SJCRH30 (cell line): ENCODE measurements around the gene MIAT. TPM values are rescaled to one million over a fixed set of nuclear protein-coding genes. Genes with fewer than 3 reads are reported as not detected.

Source experiments
- DNase-seq, 2 experiments: peaks; one replicate each; pipeline ENCODE4 v3.0.0-alpha.2; 2015 to 2020
- H3K27ac ChIP-seq: fragments of 250-450 bp; sonication (Bioruptor Pico); 2 replicates; pipeline ENCODE4 v1.5.1; 2020; ENCODE audit warnings: mild to moderate bottlenecking, moderate library complexity
- H3K27me3 ChIP-seq: fragments of 250-450 bp; sonication (Bioruptor Pico); 2 replicates; pipeline ENCODE4 v1.5.1; 2020; ENCODE audit warnings: mild to moderate bottlenecking, moderate library complexity
- H3K36me3 ChIP-seq: fragments of 250-450 bp; sonication (Bioruptor Pico); 2 replicates; pipeline ENCODE4 v1.5.1; 2020; ENCODE audit warnings: mild to moderate bottlenecking, moderate library complexity
- H3K4me1 ChIP-seq: fragments of 250-450 bp; sonication (Bioruptor Pico); 2 replicates; pipeline ENCODE4 v1.5.1; 2020; ENCODE audit warnings: mild to moderate bottlenecking, moderate library complexity
- H3K4me3 ChIP-seq: fragments of 250-450 bp; sonication (Bioruptor Pico); 2 replicates; pipeline ENCODE4 v1.5.1; 2020; ENCODE audit warnings: mild to moderate bottlenecking, moderate library complexity
- H3K9me3 ChIP-seq: fragments of 250-450 bp; sonication (Bioruptor Pico); replicated peaks from 2 replicates; pipeline ENCODE4 v1.5.1; 2020; ENCODE audit warnings: mild to moderate bottlenecking, moderate library complexity
- total RNA-seq: library from RNA; depleted of rRNA; stranded (reverse); fragments of >200 nt; shearing (Covaris generic); gene quantifications from 2 replicates; pipeline ENCODE4 v1.2.3, GENCODE V29; 2014

Gene MIAT
- total RNA-seq, 1 experiment from 2014 or later = 1.9 TPM

DNA sequence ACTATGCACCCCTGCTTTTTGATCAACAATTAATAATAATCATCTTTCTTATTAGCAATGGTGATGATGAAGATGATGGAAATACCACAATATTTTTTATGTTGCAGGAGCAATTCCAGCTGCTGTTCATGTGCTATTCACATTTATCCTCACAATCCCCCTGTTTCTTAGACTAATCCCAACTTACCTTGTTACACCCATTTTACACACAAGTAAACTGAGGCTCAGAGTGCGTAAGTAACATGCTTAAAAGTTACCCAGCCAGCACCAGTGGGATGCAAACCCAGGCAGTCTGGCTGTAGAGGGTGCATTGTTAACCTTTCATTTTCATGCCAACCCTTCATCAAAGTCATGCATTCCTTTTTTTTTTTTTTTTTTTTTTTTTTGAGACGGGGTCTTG lies 37.2 kb upstream of the MIAT start:
- no peak overlapping the region for H3K27ac ChIP-seq
- no peaks in the 10 kb centered on the region for H3K36me3 ChIP-seq
- no peak for DNase-seq
- no peak overlapping the region for H3K4me3 ChIP-seq
- peaks cover 6% of the 10 kb centered on the region for H3K27me3 ChIP-seq
- no peaks in the 10 kb centered on the region for H3K9me3 ChIP-seq
- peaks cover 12% of the 10 kb centered on the region for H3K4me1 ChIP-seq

DNA sequence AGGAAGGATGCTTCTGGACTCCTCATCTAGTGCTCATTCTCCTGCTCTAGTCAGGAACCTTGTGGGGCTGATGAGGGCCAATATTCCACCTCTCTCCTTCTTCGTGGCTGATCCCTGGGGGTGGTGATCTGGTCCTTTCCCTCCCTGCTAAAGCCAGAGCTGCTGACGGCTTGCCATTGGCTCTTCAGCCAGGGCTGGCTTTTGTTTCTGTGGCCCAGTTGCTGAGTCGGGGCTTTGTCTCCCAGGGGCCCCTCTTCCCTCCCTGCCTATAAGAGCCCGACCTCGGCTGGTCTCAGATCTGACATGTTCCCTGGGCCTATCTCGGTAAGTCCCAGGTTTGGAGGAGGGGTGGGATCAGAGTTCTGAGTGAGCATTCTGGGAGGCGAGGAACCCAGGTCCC lies 35.7 kb upstream of the MIAT start, which contains the start of gene CRYBA4:
Gene CRYBA4, plus strand, starts transcription at position 301 of the 400 bp plus-strand sequence. CDS start 634 bp downstream, outside the sequence.
- Histone ChIP-seq H3K9me3 (no peaks in the 10 kb centered on the region), H3K27ac (no peak within 1 kb of the TSS), H3K4me1 (peaks cover 8% of the 10 kb centered on the region), H3K4me3 (no peak within 1 kb of the TSS), H3K36me3 (no peaks in the 10 kb centered on the region), H3K27me3 (peaks cover 6% of the 10 kb centered on the region)
- DNase-seq = no peak

DNA sequence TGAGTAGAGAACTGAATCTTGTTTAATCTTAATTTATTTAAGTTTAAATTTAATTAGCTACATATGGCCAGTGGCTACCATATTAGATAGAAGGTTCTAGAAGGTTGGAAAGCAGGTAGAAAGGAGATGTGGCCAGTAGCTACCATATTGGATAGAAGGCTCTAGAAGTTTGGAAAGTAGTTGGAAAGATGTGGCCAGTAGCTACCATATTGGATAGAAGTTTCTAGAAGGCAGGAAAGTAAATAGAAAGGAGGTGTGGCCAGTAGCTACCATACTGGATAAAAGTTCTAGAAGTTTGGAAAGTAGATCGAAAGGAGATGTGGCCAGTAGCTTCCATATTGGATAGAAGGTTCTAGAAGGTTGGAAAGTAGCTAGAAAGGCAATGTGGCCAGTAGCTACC lies 33.4 kb upstream of the MIAT start:
- Histone ChIP-seq H3K27me3 (peaks cover 6% of the 10 kb centered on the region), H3K36me3 (no peaks in the 10 kb centered on the region), H3K9me3 (no peaks in the 10 kb centered on the region), H3K4me3 (no peak overlapping the region), H3K4me1 (no peaks in the 10 kb centered on the region), H3K27ac (no peak overlapping the region)
- DNase-seq = no peak

DNA sequence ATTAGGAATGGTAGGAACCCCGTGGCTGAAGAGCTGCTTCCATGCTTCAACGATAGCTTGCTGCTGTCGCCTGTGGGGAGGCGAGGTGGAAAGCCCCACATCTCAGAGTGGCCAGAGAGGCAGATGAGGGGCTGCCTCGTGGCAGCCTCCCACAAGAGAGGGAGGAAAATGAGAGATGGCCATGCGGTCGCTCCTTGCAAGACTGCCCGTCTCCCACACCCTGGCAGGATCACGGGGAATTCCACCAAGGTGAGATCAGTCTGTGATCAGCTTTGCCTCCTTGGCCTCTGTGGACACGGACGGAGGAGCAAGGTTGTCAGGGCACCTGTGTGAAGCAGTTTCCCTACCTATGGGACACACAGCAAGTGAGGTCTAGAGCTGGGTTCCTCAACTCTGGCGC lies 32.6 kb upstream of the MIAT start:
- no peaks in the 10 kb centered on the region for H3K4me1 ChIP-seq
- no peak overlapping the region for H3K27ac ChIP-seq
- H3K9me3 ChIP-seq = no peaks in the 10 kb centered on the region
- H3K27me3 ChIP-seq = peaks cover 6% of the 10 kb centered on the region
- H3K4me3 ChIP-seq = no peak overlapping the region
- no peak for DNase-seq
- no peaks in the 10 kb centered on the region for H3K36me3 ChIP-seq

DNA sequence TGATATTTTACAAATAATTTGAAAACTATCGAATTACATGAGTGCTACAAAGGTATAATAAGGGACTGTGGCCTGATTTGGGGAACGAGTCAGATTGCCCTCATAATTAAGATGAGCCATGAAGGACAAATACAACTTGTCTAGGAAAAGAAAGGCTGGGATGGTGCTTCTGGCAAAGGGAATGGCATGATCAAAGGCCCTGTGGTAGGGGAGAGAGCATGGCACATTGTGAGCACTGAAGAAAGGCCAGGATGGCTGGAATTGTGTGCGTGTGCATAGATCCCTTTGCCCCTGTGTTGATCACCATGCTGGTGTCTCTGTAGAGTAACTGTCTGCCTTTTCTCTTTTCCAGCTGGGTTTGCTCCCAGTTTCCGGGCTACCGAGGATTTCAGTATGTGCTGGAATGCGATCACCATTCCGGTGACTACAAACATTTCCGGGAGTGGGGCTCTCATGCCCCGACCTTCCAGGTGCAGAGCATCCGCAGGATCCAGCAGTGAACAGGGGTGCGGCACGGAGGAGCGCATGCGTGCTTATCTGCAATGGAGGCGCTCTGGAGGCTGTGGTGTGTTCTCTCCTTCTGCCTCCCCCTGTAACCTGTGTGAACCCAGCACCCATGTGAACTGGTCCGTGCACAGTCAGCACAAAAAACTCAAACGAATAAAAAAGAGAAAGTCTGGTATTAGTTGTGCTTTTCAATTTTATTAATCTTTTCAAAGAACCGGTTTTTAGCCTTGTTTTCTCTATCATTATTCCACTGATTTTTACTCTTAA lies 27.2 kb upstream of the MIAT start:
- no peaks in the 10 kb centered on the region for H3K36me3 ChIP-seq
- H3K27ac ChIP-seq = no peak overlapping the region
- no peak for DNase-seq
- H3K27me3 ChIP-seq = no peaks in the 10 kb centered on the region
- no peaks in the 10 kb centered on the region for H3K9me3 ChIP-seq
- no peaks in the 10 kb centered on the region for H3K4me1 ChIP-seq
- H3K4me3 ChIP-seq = no peak overlapping the region

DNA sequence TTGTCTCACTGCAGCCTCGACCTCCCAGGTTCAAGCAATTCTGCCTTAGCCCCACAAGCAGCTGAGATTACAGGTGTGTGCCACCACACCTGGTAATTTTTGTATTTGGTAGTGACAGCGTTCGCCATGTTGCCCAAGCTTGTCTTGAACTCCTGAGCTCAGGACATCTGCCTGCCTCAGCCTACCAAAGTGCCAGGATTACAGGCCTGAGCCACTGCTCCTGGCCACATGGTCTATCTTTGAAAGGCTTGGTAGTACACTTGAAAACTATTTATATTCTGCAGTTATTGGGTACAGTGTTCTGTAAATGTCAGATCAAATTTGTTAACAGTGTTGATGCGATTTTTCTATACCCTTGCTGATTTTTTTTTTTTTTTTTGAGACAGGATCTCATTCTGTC lies 26.1 kb upstream of the MIAT start:
- no peak for DNase-seq
- Histone ChIP-seq H3K4me1 (no peaks in the 10 kb centered on the region), H3K27ac (no peak overlapping the region), H3K36me3 (no peaks in the 10 kb centered on the region), H3K4me3 (no peak overlapping the region), H3K9me3 (no peaks in the 10 kb centered on the region), H3K27me3 (no peaks in the 10 kb centered on the region)

DNA sequence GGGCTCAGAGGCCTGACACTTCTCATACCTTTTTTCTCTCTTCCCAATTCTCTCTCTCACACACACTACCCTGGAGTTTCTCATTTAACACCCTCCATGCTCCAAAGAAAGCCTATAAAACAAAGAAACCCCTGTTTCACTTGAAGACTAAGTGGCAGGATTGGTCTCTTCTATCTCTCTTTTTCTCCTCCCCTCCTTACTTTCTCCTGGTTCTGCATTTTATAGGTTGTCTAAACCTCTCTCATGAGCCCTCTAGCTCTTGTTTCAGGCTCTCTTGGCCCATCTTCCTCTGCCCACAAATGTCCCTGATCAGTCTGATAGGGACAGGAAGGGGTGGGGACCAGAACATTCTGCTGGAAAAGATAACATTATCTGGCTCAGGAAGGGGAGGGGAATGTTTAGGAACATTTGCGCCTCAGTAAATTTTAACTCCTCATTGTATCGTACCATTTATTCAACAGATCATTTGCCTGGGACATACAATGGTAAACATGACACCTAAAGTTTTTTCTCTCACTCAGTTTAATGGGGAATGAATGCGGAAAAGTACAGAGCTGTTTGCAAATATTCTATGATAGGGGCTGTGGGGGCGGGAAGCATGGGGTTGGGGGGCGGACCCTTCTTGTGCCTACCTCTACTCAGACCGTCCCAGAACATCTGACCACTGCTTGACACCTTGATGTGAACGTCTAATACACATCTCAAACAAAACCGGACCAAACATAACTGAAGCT lies 24.8 kb upstream of the MIAT start:
- H3K36me3 ChIP-seq = no peaks in the 10 kb centered on the region
- no peaks in the 10 kb centered on the region for H3K9me3 ChIP-seq
- H3K4me3 ChIP-seq = no peak overlapping the region
- no peaks in the 10 kb centered on the region for H3K27me3 ChIP-seq
- H3K27ac ChIP-seq = no peak overlapping the region
- DNase-seq = no peak
- no peaks in the 10 kb centered on the region for H3K4me1 ChIP-seq

DNA sequence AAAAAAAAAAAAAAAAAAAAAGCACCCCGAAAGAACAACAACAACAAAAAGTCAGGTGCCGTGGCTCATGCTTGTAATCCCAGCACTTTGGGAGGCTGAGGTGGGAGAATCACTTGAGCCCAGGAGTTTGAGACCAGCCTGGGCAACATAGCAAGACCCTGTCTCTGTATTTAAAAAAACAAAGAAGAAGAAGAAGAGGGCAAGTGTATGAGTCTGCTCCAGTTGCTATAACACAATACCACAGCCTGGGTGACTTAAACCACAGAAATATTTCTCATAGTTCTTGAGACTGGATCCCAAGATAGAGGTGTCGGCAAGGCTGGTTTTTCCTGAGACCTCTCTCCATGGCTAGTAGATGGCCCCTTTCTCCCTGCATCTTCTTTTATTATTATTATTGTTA lies 23.2 kb upstream of the MIAT start:
- Histone ChIP-seq H3K27ac (no peak overlapping the region), H3K9me3 (no peaks in the 10 kb centered on the region), H3K4me1 (no peaks in the 10 kb centered on the region), H3K4me3 (no peak overlapping the region), H3K36me3 (no peaks in the 10 kb centered on the region), H3K27me3 (0 out of 2 replicates have a peak, but pooled peaks cover 3% of the 10 kb centered on the region)
- DNase-seq = no peak

DNA sequence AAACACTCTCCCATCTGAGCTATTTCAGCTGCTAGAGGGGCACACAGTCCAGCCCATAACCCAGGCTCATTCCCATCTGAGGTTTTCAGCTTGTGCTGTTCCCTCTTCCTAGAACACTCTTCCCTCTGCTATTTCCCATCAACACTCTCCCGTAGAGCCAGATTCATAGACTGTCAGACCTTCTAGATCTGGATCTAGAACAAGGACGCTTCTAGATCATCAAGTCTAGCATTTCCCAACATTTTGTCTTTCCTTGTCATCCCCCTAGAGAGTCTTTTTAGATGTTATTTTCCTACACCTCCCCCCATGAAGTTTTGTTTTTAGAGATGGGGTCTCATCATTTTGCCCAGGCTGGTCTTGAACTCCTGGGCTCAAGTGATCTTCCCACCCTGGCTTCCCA lies 22.3 kb upstream of the MIAT start:
- H3K9me3 ChIP-seq = no peaks in the 10 kb centered on the region
- H3K4me1 ChIP-seq = no peaks in the 10 kb centered on the region

DNA sequence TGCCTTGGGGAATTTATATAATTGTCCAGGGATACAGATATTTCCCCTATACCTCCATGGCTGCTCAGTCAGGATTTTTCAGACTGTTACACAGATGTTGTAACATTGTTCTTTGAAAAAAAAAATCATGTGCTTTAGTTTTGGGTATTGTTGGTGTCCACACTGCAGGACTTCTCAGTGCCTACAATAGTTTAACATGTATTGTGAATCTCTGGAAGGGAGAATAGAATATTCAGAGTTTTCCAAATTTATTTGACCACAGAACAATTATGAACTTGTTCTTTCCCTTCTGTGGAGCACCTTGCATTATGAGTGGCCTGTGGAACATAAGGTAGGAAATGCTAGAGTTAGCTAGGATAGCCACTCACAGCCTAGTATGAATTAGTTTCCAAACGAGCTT lies 21.1 kb upstream of the MIAT start:
- H3K27me3 ChIP-seq = 0 out of 2 replicates have a peak, but pooled peaks cover 3% of the 10 kb centered on the region
- no peaks in the 10 kb centered on the region for H3K9me3 ChIP-seq
- H3K27ac ChIP-seq = no peak overlapping the region
- no peak for DNase-seq
- 0 out of 2 replicates have a peak, but pooled peaks cover 3% of the 10 kb centered on the region for H3K4me1 ChIP-seq
- H3K36me3 ChIP-seq = no peaks in the 10 kb centered on the region
- no peak overlapping the region for H3K4me3 ChIP-seq

More for the DNA sequence above, 22.3 kb upstream of the MIAT start:
- no peaks in the 10 kb centered on the region for H3K36me3 ChIP-seq
- no peak overlapping the region for H3K4me3 ChIP-seq
- H3K27me3 ChIP-seq = 0 out of 2 replicates have a peak, but pooled peaks cover 3% of the 10 kb centered on the region
- DNase-seq = no peak
- no peak overlapping the region for H3K27ac ChIP-seq

DNA sequence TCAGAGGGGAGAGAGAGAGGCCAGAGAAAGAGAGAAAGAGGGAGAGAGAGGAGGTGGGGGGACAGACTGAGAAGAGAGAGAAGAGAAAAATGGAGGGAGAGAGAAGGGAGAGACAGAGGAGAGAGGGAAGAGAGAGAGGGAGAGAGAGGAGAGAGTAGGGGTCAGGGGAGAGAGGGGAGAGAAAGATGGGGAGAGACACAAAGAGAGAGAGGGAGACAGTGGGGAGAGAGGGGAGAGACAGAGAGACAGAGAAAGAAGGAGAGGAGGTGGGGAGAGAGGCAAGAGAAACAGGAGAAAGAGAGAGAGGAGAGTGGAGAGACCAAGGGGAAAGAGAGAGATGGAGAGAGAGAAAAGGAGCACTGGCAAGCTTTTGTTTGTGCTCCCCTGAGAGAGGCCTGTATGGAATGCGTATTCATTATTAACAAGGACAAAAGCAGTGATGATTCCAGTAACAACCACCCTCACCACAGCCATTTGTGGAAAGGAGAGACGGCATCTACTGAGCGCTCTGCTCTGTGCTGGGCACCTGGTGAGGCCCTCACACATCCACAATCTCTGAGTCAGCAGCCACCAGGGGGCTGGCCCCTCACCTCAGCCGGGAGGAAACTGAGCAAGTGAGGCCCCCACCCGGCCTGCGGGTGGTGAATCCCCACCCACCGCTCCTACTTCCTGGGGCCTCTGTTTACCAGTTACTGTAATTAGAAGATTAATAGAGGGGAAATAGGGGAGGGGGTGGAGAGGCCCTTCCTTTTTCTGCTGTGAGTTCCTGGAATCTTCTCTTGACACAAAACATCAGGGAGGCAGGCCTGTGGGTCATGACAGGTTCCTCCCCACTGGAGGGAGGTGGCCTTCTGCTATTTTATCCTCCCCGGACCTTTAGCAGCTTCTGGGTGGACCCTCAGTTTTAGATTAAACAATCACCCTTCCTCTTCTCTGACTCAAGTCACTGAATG lies 14.6 kb upstream of the MIAT start:
- peaks cover 2% of the 10 kb centered on the region; the same call in 1 of the 2 replicates for H3K27me3 ChIP-seq
- H3K27ac ChIP-seq = no peak overlapping the region
- no peaks in the 10 kb centered on the region for H3K36me3 ChIP-seq
- H3K4me1 ChIP-seq = peaks cover 14% of the 10 kb centered on the region; the same call in 1 of the 2 replicates
- no peak for DNase-seq
- H3K9me3 ChIP-seq = no peaks in the 10 kb centered on the region
- no peak overlapping the region for H3K4me3 ChIP-seq

DNA sequence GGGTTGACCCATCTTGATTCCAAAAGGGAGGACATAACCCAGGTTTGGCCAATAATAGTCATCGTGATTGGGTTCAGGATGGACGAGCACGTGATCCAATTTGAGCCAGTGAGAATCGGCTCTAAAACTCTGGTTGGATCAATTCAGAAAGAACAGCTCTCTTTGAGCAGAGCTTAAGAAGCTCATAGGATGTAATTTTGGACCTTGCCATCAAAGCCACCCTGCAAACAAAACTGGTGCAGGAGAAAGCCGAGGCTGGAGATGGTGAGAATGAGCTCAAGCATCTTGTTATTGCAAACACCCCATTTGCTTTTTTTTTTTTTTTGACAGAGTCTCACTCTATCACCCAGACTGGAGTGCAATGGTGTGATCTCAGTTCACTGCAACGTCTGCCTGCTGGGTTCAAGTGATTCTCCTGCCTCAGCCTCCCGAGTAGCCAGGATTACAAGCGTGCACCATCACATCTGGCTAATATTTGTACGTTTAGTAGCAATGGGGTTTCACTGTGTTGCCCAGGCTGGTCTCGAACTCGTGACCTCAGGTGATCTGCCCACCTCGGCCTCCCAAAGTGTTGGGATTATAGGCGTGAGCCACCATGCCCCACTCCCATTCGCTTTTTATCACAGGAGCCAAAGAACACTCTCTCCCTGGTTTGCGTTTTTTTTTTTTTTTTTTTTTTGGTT lies 13.8 kb upstream of the MIAT start:
- no peaks in the 10 kb centered on the region for H3K9me3 ChIP-seq
- no peak overlapping the region for H3K4me3 ChIP-seq
- peaks cover 16% of the 10 kb centered on the region; the same call in 1 of the 2 replicates for H3K4me1 ChIP-seq
- H3K36me3 ChIP-seq = no peaks in the 10 kb centered on the region
- H3K27me3 ChIP-seq = no peaks in the 10 kb centered on the region; the same call in 1 of the 2 replicates
- no peak overlapping the region for H3K27ac ChIP-seq
- DNase-seq = no peak

DNA sequence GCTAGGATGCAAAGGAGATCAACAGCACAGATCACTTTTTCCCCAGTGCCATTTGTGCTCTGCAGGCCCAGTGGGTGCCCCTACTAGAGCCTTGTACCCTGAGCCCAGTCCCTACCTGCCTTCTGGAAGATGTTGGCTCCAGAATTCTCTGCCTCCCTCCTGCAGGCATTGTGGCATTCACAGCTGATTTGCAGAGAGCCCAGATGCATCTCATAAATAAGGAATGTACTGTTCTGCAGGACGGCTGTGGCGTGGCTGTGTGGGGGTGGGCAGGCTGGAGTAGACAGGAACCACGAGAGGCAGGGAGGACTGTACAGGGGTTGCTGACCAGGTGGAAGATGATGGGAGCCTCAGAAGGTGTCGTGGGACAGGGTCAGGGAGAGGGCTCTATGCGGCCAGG lies 11.2 kb upstream of the MIAT start:
- peaks cover 16% of the 10 kb centered on the region; the same call in 1 of the 2 replicates for H3K4me1 ChIP-seq
- DNase-seq = no peak
- no peaks in the 10 kb centered on the region for H3K9me3 ChIP-seq
- no peaks in the 10 kb centered on the region for H3K36me3 ChIP-seq
- H3K4me3 ChIP-seq = no peak overlapping the region
- no peak overlapping the region for H3K27ac ChIP-seq
- no peaks in the 10 kb centered on the region; the same call in 1 of the 2 replicates for H3K27me3 ChIP-seq

DNA sequence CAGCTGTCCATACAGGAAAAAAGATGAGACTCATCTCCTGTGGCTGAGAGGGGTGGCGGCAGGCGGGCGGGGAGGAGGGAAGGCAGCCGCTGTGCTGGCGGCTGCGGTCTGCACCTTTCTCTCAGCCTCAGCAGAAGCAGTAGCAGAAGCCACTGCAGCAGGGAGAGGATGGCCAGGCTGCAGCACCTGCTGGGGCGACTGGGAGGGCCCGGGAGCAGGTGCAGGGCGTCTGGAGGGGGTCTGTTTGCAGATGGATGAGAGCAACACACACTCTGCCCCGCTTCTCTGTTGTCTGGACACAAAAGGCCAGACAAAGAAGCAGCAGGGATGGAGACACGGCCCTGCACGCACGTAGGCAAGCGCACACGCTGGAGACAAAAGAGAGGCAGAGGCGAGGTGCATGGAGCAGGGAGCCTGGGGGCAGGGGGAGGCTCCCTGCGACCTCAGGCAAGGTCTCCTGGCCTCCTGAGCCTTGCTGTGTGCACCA lies 9.3 kb upstream of the MIAT start:
- Histone ChIP-seq H3K4me3 (no peak overlapping the region), H3K9me3 (no peaks in the 10 kb centered on the region), H3K36me3 (no peaks in the 10 kb centered on the region), H3K4me1 (peaks cover 16% of the 10 kb centered on the region; the same call in 1 of the 2 replicates), H3K27me3 (no peaks in the 10 kb centered on the region; the same call in 1 of the 2 replicates), H3K27ac (no peak overlapping the region)
- peak; percentile 46 to 48 for DNase-seq
